Activated CD4-positive, alpha-beta T cell treated with anti-CD3 and anti-CD28 coated beads for 4 hours (primary cell): ENCODE results near the gene USP8.
"Not testable (repeated sequence)": the region's sequence is repeated elsewhere in the genome, so short reads cannot be mapped to it uniquely, and the experiment has no call there.

ENCODE experiments used
- DNase-seq, 2 donors: peaks; one replicate each; pipeline ENCODE4 v3.0.0-alpha.2; 2020

USP8 gene

GRCh38 chr15:50452927-50453326 lies 28.7 kb downstream of the USP8 start:
- no peak for DNase-seq

- no peak for DNase-seq
Observed at GRCh38 chr15:50458348-50459112, 34.3 kb downstream of the USP8 start.

- DNase-seq, result no peak
Observed at GRCh38 chr15:50463423-50464358, 39.5 kb downstream of the USP8 start.

GRCh38 chr15:50471072-50471471 lies 46.9 kb downstream of the USP8 start:
- no peak for DNase-seq

- no peak for DNase-seq
Observed at GRCh38 chr15:50476143-50476542, 51.9 kb downstream of the USP8 start.

GRCh38 chr15:50484781-50485180 lies 60.6 kb downstream of the USP8 start:
- no peak for DNase-seq

GRCh38 chr15:50485389-50485788 lies 61.2 kb downstream of the USP8 start:
- no peak for DNase-seq

- no peak for DNase-seq
Observed at GRCh38 chr15:50487287-50487686, 63.1 kb downstream of the USP8 start.

- no peak for DNase-seq
Observed at GRCh38 chr15:50493625-50494024, 69.4 kb downstream of the USP8 start.

GRCh38 chr15:50494547-50494946 lies 70.3 kb downstream of the USP8 start:
- not testable (repeated sequence) for DNase-seq

GRCh38 chr15:50496692-50497091 lies 72.5 kb downstream of the USP8 start:
- no peak for DNase-seq

GRCh38 chr15:50500352-50500751 lies 76.1 kb downstream of the USP8 start:
- no peak for DNase-seq

GRCh38 chr15:50501815-50502214 lies 77.6 kb downstream of the USP8 start:
- DNase-seq, result no peak

GRCh38 chr15:50503144-50503543 lies 78.9 kb downstream of the USP8 start:
- no peak for DNase-seq

GRCh38 chr15:50505656-50506055 lies 81.5 kb downstream of the USP8 start:
- DNase-seq, result not testable (repeated sequence)

- no peak for DNase-seq
Observed at GRCh38 chr15:50506121-50506520, 81.9 kb downstream of the USP8 start.

GRCh38 chr15:50513001-50513400 lies 88.8 kb downstream of the USP8 start:
- no peak for DNase-seq

- DNase-seq, result no peak
Observed at GRCh38 chr15:50519740-50520425, 95.7 kb downstream of the USP8 start.

GRCh38 chr15:50523851-50524251 lies 99.6 kb downstream of the USP8 start:
- no peak for DNase-seq

GRCh38 chr15:50531163-50531562 lies 107.0 kb downstream of the USP8 start:
- DNase-seq, result no peak

- DNase-seq, result no peak
Observed at GRCh38 chr15:50531766-50532165, 107.6 kb downstream of the USP8 start.

- no peak for DNase-seq
Observed at GRCh38 chr15:50542887-50543210, 118.6 kb downstream of the USP8 start.

GRCh38 chr15:50543556-50543955 lies 119.4 kb downstream of the USP8 start:
- DNase-seq, result no peak

- no peak for DNase-seq
Observed at GRCh38 chr15:50544368-50544767, 120.2 kb downstream of the USP8 start.
